Measurements from ENCODE around the gene SEPTIN5.

DNA sequence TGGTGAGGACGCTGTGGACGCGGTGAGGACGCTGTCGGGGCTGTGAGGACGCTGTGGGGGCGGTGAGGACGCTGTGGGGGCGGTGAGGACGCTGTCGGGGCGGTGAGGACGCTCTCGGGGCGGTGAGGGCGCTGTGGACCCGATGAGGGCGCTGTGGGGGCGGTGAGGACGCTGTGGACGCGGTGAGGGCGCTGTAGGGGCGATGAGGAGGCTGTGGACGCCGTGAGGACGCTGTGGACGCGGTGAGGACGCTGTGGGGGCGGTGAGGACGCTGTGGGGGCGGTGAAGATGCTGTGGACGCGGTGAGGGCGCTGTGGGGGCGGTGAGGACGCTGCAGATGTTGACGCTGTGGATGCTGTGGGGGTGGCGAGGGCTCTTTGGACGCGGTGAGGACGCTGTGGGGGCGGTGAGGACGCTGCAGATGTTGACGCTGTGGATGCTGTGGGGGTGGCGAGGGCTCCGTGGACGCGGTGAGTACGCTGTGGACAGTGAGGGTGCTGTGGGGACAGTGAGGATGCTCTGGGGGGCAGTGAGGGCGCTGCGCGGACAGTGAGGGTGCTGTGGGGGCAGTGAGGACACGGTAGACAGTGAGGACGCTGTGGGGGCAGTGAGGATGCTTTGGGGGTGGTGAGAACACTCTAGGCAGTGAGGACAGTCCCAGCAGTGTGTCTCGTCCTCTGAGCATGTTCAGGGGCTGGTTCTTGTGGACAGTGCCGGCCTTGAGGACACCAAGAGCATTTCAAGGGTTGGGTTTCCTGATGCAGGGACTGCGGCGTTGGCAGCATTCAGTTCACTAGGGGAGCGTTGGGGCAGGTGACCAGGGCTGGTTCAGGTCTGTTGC, 13.2 kb downstream of the SEPTIN5 start:
- no peak for TF ChIP-seq PHF8 (IDR thresholded peaks at IDR 0.05; ENCODE audit: borderline replicate concordance, low read depth)
- TF ChIP-seq, protein P1, sequence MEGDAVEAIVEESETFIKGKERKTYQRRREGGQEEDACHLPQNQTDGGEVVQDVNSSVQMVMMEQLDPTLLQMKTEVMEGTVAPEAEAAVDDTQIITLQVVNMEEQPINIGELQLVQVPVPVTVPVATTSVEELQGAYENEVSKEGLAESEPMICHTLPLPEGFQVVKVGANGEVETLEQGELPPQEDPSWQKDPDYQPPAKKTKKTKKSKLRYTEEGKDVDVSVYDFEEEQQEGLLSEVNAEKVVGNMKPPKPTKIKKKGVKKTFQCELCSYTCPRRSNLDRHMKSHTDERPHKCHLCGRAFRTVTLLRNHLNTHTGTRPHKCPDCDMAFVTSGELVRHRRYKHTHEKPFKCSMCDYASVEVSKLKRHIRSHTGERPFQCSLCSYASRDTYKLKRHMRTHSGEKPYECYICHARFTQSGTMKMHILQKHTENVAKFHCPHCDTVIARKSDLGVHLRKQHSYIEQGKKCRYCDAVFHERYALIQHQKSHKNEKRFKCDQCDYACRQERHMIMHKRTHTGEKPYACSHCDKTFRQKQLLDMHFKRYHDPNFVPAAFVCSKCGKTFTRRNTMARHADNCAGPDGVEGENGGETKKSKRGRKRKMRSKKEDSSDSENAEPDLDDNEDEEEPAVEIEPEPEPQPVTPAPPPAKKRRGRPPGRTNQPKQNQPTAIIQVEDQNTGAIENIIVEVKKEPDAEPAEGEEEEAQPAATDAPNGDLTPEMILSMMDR (IDR thresholded peaks at IDR 0.05), result no peak
- no peak for TF ChIP-seq CBX2 (IDR thresholded peaks at IDR 0.05; ENCODE audit: borderline replicate concordance, low read depth)
- TF ChIP-seq, protein P2, sequence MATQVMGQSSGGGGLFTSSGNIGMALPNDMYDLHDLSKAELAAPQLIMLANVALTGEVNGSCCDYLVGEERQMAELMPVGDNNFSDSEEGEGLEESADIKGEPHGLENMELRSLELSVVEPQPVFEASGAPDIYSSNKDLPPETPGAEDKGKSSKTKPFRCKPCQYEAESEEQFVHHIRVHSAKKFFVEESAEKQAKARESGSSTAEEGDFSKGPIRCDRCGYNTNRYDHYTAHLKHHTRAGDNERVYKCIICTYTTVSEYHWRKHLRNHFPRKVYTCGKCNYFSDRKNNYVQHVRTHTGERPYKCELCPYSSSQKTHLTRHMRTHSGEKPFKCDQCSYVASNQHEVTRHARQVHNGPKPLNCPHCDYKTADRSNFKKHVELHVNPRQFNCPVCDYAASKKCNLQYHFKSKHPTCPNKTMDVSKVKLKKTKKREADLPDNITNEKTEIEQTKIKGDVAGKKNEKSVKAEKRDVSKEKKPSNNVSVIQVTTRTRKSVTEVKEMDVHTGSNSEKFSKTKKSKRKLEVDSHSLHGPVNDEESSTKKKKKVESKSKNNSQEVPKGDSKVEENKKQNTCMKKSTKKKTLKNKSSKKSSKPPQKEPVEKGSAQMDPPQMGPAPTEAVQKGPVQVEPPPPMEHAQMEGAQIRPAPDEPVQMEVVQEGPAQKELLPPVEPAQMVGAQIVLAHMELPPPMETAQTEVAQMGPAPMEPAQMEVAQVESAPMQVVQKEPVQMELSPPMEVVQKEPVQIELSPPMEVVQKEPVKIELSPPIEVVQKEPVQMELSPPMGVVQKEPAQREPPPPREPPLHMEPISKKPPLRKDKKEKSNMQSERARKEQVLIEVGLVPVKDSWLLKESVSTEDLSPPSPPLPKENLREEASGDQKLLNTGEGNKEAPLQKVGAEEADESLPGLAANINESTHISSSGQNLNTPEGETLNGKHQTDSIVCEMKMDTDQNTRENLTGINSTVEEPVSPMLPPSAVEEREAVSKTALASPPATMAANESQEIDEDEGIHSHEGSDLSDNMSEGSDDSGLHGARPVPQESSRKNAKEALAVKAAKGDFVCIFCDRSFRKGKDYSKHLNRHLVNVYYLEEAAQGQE (IDR thresholded peaks at IDR 0.05), result no peak
- TF ChIP-seq POLR2A (IDR thresholded peaks at IDR 0.05; ENCODE audit: low read length), result no peak
- TF ChIP-seq, protein P3, sequence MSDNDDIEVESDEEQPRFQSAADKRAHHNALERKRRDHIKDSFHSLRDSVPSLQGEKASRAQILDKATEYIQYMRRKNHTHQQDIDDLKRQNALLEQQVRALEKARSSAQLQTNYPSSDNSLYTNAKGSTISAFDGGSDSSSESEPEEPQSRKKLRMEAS (IDR thresholded peaks at IDR 0.05), result no peak
- TF ChIP-seq NFE2L2 (conservative IDR thresholded peaks at IDR 0.05; ENCODE audit: low read length), result no peak
- no peak for TF ChIP-seq BHLHE40 (IDR thresholded peaks at IDR 0.05; ENCODE audit: low read depth, low read length)
- no peak for TF ChIP-seq KDM1A (IDR thresholded peaks at IDR 0.05; ENCODE audit: low read depth)
- TF ChIP-seq ZC3H11A (IDR thresholded peaks at IDR 0.05), result no peak
- TF ChIP-seq EP300 (IDR thresholded peaks at IDR 0.05), result no peak
- TF ChIP-seq MAFK (IDR thresholded peaks at IDR 0.05; ENCODE audit: partially characterized antibody), result no peak
- no peak for TF ChIP-seq MYC (IDR thresholded peaks at IDR 0.05; ENCODE audit: borderline replicate concordance, low read length)

All from A549 (cell line).